ENCODE data around the gene LRIT1.

- TF ChIP-seq CTCF (IDR thresholded peaks at IDR 0.05; ENCODE audit: insufficient read depth, low read depth, low read length) (no peak), EZH2 (IDR thresholded peaks at IDR 0.05; ENCODE audit: insufficient read depth, low read length) (no peak)
Measured at GRCh38 chr10:84196941-84197340, 44.4 kb downstream of the LRIT1 start.
